ENCODE measurements around the gene DNAJC11. TPM values are rescaled to one million over a fixed set of nuclear protein-coding genes. Genes with fewer than 3 reads are reported as not detected.
A peak's percentile ranks its signal among the peaks of the same experiment; 100 is the strongest.

Gene DNAJC11
- total RNA-seq, 1 donor from 2014 or later: 17.9 TPM

- no peak overlapping the region for H3K4me3 ChIP-seq (ENCODE audit: low read depth, low read length)
- no peak for TF ChIP-seq CTCF (IDR thresholded peaks at IDR 0.05; ENCODE audit: insufficient read depth, low read length, severe bottlenecking)
- FAIRE-seq (no peak), DNase-seq (ENCODE audit: low read depth) (no peak)
- no peaks in the 10 kb centered on the region for H3K27me3 ChIP-seq (ENCODE audit: control insufficient read depth, insufficient read depth, low read length)
- no peaks in the 10 kb centered on the region for H3K36me3 ChIP-seq (ENCODE audit: control insufficient read depth, insufficient read depth, low read length)
Measured at GRCh38 chr1:6726253-6726652, 24.6 kb upstream of the DNAJC11 start.

DNA sequence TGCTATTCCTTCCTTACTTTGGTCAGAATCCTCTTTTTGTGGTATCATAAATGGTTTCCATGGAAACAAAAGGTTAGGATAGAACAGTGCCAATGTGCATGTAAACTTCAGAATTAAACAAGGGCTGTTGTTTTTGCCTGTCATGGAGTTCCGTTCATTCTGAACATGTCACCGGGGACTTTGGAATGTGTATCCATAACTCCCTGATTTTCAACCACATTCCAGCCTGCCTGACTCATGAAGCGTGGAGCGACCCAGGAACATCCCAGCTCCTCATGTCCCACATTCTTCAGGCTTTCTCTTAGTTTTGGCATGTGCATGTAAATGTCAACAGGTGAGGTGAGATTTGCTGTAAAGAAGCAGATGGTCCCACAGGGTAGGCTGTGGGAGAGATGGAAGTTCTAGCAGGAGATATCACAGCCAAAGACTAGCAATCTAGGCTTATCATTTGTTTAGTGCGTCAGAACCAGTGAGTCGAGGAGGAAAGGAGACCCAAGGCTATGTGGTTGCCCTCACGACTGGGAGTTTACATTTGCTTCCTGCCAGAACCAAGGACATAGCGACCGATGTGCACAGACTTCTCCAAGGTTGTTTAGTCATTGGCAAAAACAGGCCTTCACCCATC, 23.0 kb upstream of the DNAJC11 start:
- FAIRE-seq: peak; percentile 88
- H3K36me3 ChIP-seq (ENCODE audit: control insufficient read depth, insufficient read depth, low read length): no peaks in the 10 kb centered on the region
- TF ChIP-seq CTCF (IDR thresholded peaks at IDR 0.05; ENCODE audit: insufficient read depth, low read length, severe bottlenecking): no peak
- H3K27me3 ChIP-seq (ENCODE audit: control insufficient read depth, insufficient read depth, low read length): no peaks in the 10 kb centered on the region
- peak; percentile 37 for DNase-seq (ENCODE audit: low read depth)
- H3K4me3 ChIP-seq (ENCODE audit: low read depth, low read length): no peak overlapping the region

GRCh38 chr1:6723621-6724428, 22.2 kb upstream of the DNAJC11 start:
- no peaks in the 10 kb centered on the region for H3K36me3 ChIP-seq (ENCODE audit: control insufficient read depth, insufficient read depth, low read length)
- DNase-seq (ENCODE audit: low read depth): no peak
- TF ChIP-seq CTCF (IDR thresholded peaks at IDR 0.05; ENCODE audit: insufficient read depth, low read length, severe bottlenecking): no peak
- no peak for FAIRE-seq
- no peak overlapping the region for H3K4me3 ChIP-seq (ENCODE audit: low read depth, low read length)
- H3K27me3 ChIP-seq (ENCODE audit: control insufficient read depth, insufficient read depth, low read length): no peaks in the 10 kb centered on the region

DNA sequence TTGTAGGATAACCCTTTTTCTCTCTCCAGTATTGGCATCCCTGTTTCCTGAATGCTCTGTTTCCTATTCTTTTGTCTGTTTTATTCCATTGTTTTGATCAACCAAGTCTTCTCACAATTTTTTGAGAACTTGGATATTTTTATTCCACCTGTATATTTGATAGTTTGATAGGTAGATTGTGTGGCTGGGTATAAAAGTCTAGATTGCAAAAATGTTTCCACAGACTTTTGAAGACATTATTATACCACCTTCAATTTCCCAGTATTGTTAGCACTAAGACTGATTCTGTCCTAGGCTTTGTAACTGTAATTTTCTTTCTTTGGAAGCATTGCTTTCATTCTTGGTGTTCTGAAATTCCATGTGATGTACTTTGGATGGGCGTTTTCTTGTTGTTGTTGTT, 9.6 kb upstream of the DNAJC11 start:
- FAIRE-seq: no peak
- Histone ChIP-seq H3K36me3 (ENCODE audit: control insufficient read depth, insufficient read depth, low read length) (no peaks in the 10 kb centered on the region), H3K4me3 (ENCODE audit: low read depth, low read length) (no peak overlapping the region), H3K27me3 (ENCODE audit: control insufficient read depth, insufficient read depth, low read length) (no peaks in the 10 kb centered on the region)
- no peak for TF ChIP-seq CTCF (IDR thresholded peaks at IDR 0.05; ENCODE audit: insufficient read depth, low read length, severe bottlenecking)
- DNase-seq (ENCODE audit: low read depth): no peak

DNA sequence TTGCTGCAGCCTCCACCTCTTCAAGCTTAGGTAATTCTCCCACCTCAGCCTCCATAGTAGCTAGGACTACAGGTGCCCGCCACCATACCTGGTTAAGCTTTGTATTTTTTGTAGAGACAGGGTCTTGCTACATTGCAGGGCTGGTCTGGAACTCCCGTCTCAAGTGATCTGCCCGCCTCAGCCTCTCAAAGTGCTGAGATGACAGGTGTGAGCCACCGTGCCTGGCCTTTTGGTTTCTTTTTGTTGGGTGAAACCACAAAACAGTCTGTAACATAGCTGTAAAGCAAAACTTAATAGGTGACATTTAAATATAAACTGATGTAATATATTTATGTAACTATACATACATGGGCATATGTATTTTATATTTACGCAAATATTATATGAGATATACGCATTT, 3.1 kb upstream of the DNAJC11 start:
- no peak for DNase-seq (ENCODE audit: low read depth)
- Histone ChIP-seq H3K4me3 (ENCODE audit: low read depth, low read length) (no peak overlapping the region), H3K27me3 (ENCODE audit: control insufficient read depth, insufficient read depth, low read length) (no peaks in the 10 kb centered on the region), H3K36me3 (ENCODE audit: control insufficient read depth, insufficient read depth, low read length) (no peaks in the 10 kb centered on the region)
- FAIRE-seq: no peak
- TF ChIP-seq CTCF (IDR thresholded peaks at IDR 0.05; ENCODE audit: insufficient read depth, low read length, severe bottlenecking): no peak

Data from bronchial epithelial cell (primary cell).